Activated naive CD4-positive, alpha-beta T cell treated with anti-CD3 and anti-CD28 coated beads, Interleukin-2, amount 50 U/mL, for 24 hours (primary cell): ENCODE results near the gene EPHB6.

Experiments used
- H3K27ac Mint-ChIP-seq: one replicate; pipeline ENCODE4 v1.8.0; 2021; ENCODE audit warnings: mild to moderate bottlenecking, mixed read lengths
- H3K27me3 Mint-ChIP-seq: one replicate; pipeline ENCODE4 v1.8.0; 2021; ENCODE audit warnings: mixed read lengths
- H3K36me3 Mint-ChIP-seq: one replicate; pipeline ENCODE4 v1.8.0; 2021; ENCODE audit warnings: mixed read lengths
- H3K4me1 Mint-ChIP-seq: one replicate; pipeline ENCODE4 v1.8.0; 2021; ENCODE audit warnings: mixed read lengths
- H3K4me3 Mint-ChIP-seq: one replicate; pipeline ENCODE4 v1.8.0; 2021; ENCODE audit warnings: mild to moderate bottlenecking, mixed read lengths
- H3K9me3 Mint-ChIP-seq: one replicate; pipeline ENCODE4 v1.8.0; 2021; ENCODE audit warnings: mixed read lengths

EPHB6 gene

DNA sequence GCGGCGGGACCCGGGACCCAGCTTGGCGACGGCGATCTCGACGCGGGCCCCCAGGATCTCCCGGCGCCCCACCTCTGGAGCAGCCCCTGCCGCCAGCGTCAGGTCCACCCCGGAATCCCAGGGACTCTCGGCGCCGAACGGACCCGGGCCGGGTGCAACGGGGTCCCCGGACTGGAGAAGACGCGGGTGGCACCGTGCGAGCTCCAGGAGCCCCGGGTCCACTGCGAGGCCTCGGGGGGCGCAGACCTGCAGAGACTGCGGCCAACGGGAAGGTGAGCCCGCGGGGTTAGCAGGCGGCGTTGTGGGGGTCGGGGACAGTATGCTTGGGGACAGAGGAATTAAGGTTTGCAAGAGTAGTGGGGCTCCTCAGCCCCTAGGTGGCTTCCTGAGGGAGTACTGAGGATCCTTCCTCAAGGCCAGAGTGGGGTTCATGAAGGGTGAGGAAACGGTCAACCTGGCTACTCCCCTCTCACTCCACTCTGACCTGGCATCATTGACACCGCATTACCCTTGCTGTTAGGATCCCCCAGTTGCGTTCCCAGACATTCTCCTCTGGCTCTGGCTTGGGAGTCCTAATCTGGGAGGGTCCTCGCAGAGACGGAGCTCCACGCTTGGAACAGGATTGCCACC, 353 bp downstream of the EPHB6 start:
- no peaks in the 10 kb centered on the region for H3K9me3 Mint-ChIP-seq
- no peaks in the 10 kb centered on the region for H3K36me3 Mint-ChIP-seq
- H3K27me3 Mint-ChIP-seq, result no peaks in the 10 kb centered on the region
- H3K4me1 Mint-ChIP-seq, result peaks cover 47% of the 10 kb centered on the region
- no peak overlapping the region for H3K27ac Mint-ChIP-seq
- peak overlapping the region; percentile 70 for H3K4me3 Mint-ChIP-seq

DNA sequence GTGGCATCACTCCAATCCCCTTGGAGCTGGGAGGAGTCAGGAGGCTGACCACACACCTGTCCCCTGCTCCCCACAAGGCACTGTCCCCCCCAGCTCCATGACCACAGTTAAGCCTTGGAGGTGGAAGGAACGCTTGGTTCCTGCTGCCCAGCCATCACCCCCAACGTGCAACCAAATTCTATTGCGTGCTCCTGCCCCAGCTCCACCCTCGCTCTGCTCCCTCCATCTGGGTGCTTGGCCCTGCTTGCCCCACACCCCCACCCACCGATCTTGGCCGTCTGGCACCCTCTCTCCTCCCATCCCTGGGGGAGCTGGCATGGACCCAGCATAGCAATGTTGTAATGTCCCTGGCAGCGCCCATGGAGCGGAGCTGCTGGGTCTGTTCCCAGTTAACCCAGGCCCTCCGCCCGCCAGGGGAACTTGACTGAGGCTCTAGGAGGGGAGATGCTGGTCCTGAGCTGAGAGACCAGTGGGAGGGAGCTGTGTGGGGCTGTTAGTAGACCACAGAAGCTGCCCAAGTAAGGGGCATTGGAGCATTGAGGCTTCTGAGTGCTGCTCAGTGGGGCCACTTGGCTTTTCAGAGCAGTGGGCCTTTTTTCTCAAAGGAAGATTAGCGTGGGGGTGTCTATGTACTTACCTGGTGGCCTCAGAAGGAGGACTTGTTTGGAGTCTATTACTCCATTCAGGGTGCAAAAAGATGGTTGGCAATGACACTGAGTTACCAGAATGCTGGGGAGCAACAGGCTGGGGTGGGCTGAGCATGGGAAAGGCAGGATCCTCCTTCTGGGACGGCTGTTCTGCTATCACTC, 1.1 kb downstream of the EPHB6 start:
- Mint-ChIP-seq H3K36me3 (no peaks in the 10 kb centered on the region), H3K27me3 (no peaks in the 10 kb centered on the region), H3K27ac (no peak overlapping the region), H3K4me1 (peaks cover 46% of the 10 kb centered on the region), H3K9me3 (no peaks in the 10 kb centered on the region), H3K4me3 (peak overlapping the region; percentile 70)

DNA sequence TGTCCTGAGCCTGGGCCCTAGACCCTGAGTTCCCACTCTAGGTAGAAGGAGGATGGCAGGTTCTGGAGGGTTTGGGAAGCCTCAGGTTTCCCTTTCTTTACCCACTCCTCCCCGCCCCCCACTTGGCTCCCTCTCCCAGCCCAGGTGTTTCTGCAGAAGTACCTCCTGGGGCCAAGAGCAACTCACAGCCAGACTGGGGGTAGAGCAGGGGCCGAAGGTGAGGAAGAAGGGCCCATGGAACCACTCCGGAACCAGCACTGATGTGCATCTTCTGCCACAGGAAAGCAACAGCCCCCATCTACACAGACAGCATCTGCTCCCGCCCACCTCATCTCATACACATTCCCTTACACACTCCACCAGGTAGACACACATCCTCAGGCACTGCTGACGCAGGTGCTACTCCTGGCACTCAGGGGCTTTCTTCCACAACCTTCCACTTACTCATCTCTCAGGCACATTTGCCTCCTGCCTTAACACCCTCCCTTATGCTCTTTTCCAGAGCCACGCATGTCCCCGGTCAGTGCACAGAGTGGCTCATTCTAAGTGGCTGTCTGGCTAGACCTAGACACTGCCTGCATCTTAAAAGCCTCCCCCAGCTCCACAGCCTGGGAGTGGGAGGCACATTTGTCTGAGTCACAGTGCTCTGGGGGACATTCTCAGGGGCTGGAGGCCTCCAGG, 1.8 kb downstream of the EPHB6 start:
- Mint-ChIP-seq H3K9me3 (no peaks in the 10 kb centered on the region), H3K4me1 (peaks cover 41% of the 10 kb centered on the region), H3K27me3 (no peaks in the 10 kb centered on the region), H3K4me3 (peak overlapping the region; percentile 70), H3K36me3 (no peaks in the 10 kb centered on the region), H3K27ac (peak overlapping the region; percentile 73)

DNA sequence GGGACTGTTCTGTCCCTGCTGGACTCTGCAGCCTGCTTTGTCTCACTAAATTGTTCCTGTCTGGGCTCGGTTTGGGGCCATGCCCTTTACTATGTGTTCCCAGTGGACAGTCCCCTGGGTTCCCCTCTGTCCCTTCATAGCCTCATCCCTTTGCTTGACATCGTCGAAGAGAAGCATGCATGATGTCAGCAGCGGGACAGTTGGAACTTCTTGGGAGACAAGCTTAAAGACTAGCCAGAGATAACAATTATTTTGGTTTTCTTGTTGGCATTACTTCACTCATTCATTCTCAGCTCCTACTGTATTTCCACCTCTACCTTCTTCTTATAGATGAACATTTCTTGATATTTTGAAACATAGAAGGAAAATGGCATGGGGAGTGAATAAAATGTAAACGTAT, 2.7 kb downstream of the EPHB6 start:
- H3K4me1 Mint-ChIP-seq, result peaks cover 41% of the 10 kb centered on the region
- no peaks in the 10 kb centered on the region for H3K9me3 Mint-ChIP-seq
- H3K4me3 Mint-ChIP-seq, result no peak overlapping the region
- no peaks in the 10 kb centered on the region for H3K27me3 Mint-ChIP-seq
- no peak overlapping the region for H3K27ac Mint-ChIP-seq
- H3K36me3 Mint-ChIP-seq, result no peaks in the 10 kb centered on the region

DNA sequence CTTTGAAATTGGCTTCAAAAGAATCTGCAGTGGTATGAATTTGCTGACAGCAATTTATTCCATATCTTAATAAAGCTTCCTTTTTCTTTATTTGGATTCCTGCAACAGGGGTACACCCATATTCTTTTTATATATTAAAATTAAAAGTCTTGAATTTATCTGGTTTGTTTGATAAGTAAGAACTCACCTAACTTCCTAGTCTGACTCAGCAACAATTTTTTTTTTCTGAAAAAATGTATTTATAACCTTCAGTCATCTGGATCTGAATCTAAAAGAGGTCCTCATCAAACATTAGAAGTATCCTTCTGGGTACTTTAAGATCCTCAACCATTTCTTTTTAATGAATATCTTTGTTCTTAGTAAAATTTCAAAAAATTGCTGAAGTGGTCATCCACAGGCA, 4.5 kb downstream of the EPHB6 start:
- Mint-ChIP-seq H3K9me3 (no peaks in the 10 kb centered on the region), H3K4me1 (peaks cover 33% of the 10 kb centered on the region), H3K4me3 (no peak overlapping the region), H3K36me3 (peaks cover 2% of the 10 kb centered on the region), H3K27ac (no peak overlapping the region), H3K27me3 (no peaks in the 10 kb centered on the region)

DNA sequence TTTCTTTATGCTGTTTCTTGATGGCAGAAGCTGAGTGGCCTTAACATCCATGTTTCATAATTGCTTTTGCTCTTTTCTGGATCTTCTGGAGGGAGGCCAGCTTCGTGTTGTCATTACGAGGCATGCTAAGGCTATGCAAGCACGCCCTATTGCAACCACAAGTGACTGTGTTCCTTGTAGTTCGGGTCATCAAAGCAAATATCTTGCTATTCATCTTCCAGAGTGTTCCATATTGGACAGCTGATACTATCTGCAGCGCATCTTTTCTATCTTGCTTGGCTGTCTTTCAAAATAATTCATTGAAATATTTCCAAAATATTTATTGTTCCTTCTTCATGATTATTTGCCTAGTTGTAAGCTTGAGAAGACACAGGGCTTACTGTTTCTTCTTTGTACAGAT, 5.0 kb downstream of the EPHB6 start:
- Mint-ChIP-seq H3K4me3 (no peak overlapping the region), H3K4me1 (peaks cover 33% of the 10 kb centered on the region), H3K9me3 (no peaks in the 10 kb centered on the region), H3K27me3 (no peaks in the 10 kb centered on the region), H3K36me3 (peaks cover 2% of the 10 kb centered on the region), H3K27ac (peak overlapping the region; percentile 27)

DNA sequence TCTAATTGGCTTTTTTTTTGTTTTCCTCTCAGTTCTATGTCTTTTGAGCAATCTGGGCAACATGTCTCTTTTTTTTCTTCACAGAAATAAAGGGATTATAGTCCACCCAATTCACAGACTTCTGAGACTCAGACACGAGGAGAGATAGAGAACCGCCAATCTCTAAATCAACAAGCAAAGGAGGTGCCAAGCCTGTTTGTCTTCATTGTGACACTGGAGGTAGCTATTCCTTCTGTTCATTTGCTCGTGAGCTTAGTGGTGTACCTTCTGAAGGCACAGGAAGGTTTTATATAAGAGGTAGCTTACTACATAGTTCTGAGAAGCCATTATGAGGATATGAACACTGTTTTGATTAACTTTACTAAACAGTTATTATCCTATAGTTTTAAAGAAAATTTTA, 6.1 kb downstream of the EPHB6 start:
- Mint-ChIP-seq H3K36me3 (peaks cover 2% of the 10 kb centered on the region), H3K27ac (peak overlapping the region; percentile 18), H3K9me3 (no peaks in the 10 kb centered on the region), H3K27me3 (no peaks in the 10 kb centered on the region), H3K4me1 (peaks cover 26% of the 10 kb centered on the region), H3K4me3 (no peak overlapping the region)

DNA sequence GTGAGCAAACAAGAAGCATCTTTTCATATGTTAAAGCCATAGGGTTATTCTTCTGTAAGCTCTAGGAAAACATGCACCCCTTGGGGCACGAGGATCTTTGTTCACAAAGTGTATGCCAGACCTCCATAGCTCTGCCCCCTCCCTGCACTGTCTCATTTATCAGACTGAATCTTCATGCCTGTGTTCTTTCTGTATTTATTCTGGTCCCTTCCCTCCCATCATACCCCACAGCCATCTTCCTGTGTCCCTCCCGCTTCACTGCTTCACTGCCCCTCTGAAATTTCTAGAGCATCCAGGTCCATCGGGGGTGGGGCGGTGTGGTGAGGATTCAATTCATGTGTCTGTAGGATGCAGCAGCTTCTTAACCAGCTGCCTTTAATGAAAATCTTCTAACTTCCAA, 7.5 kb downstream of the EPHB6 start:
- H3K9me3 Mint-ChIP-seq, result no peaks in the 10 kb centered on the region
- no peak overlapping the region for H3K27ac Mint-ChIP-seq
- H3K36me3 Mint-ChIP-seq, result peaks cover 2% of the 10 kb centered on the region
- no peak overlapping the region for H3K4me3 Mint-ChIP-seq
- H3K4me1 Mint-ChIP-seq, result peaks cover 16% of the 10 kb centered on the region
- H3K27me3 Mint-ChIP-seq, result no peaks in the 10 kb centered on the region

DNA sequence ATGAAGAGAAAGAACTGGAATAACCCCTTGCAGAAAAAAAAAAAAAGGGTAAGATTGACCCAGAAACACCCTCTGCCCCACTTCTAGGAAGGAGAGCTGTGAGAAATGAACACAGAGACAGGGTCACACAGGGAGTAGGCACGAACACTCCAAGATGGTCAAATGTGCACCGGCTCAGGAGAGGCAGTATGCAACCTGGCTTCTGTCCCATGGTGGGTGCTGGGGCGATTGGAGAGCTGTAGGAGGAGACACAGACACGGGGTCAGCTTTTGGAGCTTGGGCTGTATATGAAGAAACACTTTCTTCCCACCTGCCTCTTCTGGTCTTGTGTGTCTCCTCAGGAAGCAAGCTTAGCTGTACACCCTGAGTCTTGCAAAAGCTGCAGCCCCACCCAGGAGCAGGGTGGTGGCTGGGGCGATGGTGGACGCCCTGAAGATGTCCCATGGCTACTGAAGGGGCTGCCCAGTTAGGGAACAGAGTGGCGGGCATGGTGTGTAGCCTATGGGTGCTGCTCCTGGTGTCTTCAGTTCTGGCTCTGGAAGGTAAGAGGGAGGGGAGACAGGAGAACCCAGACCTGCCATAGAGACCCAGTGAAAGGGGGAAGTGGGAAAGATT, 8.0 kb downstream of the EPHB6 start:
- Mint-ChIP-seq H3K9me3 (no peaks in the 10 kb centered on the region), H3K27me3 (no peaks in the 10 kb centered on the region), H3K36me3 (peaks cover 2% of the 10 kb centered on the region), H3K27ac (no peak overlapping the region), H3K4me1 (peaks cover 11% of the 10 kb centered on the region), H3K4me3 (no peak overlapping the region)

DNA sequence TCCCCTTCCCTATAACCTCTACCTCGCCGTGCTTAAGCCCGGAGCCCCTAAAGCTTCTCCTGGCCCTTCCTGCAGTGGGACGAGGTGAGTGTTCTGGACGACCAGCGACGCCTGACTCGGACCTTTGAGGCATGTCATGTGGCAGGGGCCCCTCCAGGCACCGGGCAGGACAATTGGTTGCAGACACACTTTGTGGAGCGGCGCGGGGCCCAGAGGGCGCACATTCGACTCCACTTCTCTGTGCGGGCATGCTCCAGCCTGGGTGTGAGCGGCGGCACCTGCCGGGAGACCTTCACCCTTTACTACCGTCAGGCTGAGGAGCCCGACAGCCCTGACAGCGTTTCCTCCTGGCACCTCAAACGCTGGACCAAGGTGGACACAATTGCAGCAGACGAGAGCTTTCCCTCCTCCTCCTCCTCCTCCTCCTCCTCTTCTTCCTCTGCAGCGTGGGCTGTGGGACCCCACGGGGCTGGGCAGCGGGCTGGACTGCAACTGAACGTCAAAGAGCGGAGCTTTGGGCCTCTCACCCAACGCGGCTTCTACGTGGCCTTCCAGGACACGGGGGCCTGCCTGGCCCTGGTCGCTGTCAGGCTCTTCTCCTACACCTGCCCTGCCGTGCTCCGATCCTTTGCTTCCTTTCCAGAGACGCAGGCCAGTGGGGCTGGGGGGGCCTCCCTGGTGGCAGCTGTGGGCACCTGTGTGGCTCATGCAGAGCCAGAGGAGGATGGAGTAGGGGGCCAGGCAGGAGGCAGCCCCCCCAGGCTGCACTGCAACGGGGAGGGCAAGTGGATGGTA, 9.2 kb downstream of the EPHB6 start:
- Mint-ChIP-seq H3K4me1 (peaks cover 8% of the 10 kb centered on the region), H3K27me3 (no peaks in the 10 kb centered on the region), H3K9me3 (no peaks in the 10 kb centered on the region), H3K4me3 (no peak overlapping the region), H3K36me3 (peaks cover 2% of the 10 kb centered on the region), H3K27ac (no peak overlapping the region)

DNA sequence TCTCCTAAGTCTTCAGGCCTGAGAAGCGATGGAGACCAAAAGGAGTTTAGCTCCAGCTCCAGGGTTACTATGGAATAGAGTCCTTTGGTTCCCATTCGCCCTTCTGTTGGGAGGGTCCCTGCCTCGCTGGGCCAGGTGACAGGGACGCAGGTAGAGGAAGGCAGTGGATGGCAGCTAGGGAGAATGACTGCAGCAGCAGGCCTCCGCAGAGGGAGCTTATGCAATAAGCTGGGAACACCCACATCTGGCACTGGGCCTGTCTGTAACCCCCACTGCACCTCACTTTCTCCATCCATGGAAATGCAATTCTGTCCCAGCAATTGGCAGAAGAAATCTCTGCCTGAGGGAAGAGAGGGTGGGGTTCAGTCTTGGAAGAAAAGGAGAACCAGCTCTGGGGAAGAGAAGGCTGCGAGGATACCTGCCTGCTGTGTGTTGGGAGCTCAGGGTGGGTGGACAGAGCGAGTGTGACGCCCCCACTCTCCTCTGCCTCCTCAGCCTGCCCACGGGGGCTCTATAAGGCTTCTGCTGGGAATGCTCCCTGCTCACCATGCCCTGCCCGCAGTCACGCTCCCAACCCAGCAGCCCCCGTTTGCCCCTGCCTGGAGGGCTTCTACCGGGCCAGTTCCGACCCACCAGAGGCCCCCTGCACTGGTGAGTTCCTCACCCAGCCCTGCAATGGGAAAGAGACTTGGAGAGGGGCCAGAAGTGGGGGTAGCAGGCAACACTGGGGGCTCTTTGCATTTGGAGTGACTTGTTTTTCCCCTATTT, 10.3 kb downstream of the EPHB6 start:
- Mint-ChIP-seq H3K4me3 (no peak overlapping the region), H3K36me3 (peaks cover 4% of the 10 kb centered on the region), H3K9me3 (no peaks in the 10 kb centered on the region), H3K27me3 (no peaks in the 10 kb centered on the region), H3K27ac (no peak overlapping the region), H3K4me1 (peaks cover 3% of the 10 kb centered on the region)

DNA sequence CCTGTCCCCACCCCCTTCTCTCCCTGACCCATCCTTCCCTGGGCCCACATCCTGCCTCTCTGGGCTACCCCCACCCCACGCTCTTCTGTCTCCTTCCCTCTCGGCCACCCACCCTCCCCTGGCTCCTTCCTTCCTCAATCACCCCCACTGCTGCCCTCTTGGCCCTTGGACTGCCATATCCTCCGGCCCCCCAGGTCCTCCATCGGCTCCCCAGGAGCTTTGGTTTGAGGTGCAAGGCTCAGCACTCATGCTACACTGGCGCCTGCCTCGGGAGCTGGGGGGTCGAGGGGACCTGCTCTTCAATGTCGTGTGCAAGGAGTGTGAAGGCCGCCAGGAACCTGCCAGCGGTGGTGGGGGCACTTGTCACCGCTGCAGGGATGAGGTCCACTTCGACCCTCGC, 10.9 kb downstream of the EPHB6 start:
- Mint-ChIP-seq H3K27me3 (no peaks in the 10 kb centered on the region), H3K27ac (no peak overlapping the region), H3K4me3 (no peak overlapping the region), H3K36me3 (peaks cover 4% of the 10 kb centered on the region), H3K4me1 (no peaks in the 10 kb centered on the region), H3K9me3 (no peaks in the 10 kb centered on the region)

DNA sequence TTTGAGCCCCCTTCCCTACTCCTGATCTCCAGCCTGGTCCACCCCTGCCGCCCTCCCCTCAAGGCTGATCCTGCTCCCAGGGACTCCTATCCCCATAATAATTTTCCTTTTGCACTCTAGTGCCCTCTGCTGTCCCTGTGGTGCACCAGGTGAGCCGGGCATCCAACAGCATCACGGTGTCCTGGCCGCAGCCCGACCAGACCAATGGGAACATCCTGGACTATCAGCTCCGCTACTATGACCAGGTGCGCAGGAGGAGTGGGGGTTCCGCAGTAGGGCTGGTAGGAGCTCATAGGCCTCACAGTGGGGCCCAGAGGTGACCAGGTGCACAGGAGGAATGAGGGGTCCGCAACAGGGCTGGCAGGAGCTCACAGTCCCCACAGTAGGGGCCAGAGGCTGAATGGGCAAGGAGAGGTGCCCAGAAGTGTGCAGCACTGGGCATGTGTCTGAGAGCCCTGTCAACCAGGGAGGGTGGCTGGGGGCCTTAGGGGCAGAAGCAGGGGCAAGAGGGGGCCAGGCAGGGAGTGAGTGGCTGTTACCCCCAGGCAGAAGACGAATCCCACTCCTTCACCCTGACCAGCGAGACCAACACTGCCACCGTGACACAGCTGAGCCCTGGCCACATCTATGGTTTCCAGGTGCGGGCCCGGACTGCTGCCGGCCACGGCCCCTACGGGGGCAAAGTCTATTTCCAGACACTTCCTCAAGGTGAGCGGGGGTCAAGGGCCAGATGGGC, 11.7 kb downstream of the EPHB6 start:
- Mint-ChIP-seq H3K9me3 (no peaks in the 10 kb centered on the region), H3K36me3 (peaks cover 4% of the 10 kb centered on the region), H3K27me3 (no peaks in the 10 kb centered on the region), H3K4me3 (no peak overlapping the region), H3K27ac (no peak overlapping the region), H3K4me1 (no peaks in the 10 kb centered on the region)

DNA sequence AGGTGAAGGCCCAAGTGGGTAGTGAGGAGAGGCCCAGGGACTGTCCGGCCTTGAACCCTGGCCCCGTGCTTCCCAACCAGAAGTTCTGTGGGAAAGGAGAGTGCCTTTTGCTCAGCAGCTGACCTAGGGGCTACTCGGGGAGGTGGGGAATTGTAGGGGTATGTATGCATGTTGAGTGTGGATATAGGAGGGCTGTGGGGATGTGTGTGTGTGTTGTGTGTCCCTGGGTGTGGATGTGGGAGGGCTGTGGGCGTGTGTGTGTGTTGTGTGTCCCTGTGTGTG, 12.2 kb downstream of the EPHB6 start:
- no peaks in the 10 kb centered on the region for H3K4me1 Mint-ChIP-seq
- peaks cover 4% of the 10 kb centered on the region for H3K36me3 Mint-ChIP-seq
- H3K27me3 Mint-ChIP-seq, result no peaks in the 10 kb centered on the region
- H3K9me3 Mint-ChIP-seq, result no peaks in the 10 kb centered on the region
- no peak overlapping the region for H3K4me3 Mint-ChIP-seq
- no peak overlapping the region for H3K27ac Mint-ChIP-seq
